Central memory CD8-positive, alpha-beta T cell (primary cell): ENCODE results near the gene ARFIP1.
"Not testable (repeated sequence)": the region's sequence is repeated elsewhere in the genome, so short reads cannot be mapped to it uniquely, and the experiment has no call there.

Experiments
- ATAC-seq: fragments of 150-1000 bp; cut with Tn5 transposase; replicated peaks from 2 replicates; pipeline ENCODE4 v1.10.0; 2022; ENCODE audit warnings: mild to moderate bottlenecking, moderate FRiP score, moderate number of reproducible peaks; ENCODE audit not compliant: poor library complexity, severe bottlenecking; ENCODE audit errors: extremely low read depth
- DNase-seq, 2 donors: peaks; one replicate each; pipeline ENCODE4 v3.0.0; 2021; ENCODE audit warnings: low spot score in 2 of 2
- H3K27ac Mint-ChIP-seq: one replicate; pipeline ENCODE4 v1.8.0; 2022; ENCODE audit warnings: low read depth, mild to moderate bottlenecking, moderate library complexity, mixed read lengths
- H3K27me3 Mint-ChIP-seq: one replicate; pipeline ENCODE4 v1.8.0; 2022; ENCODE audit warnings: mixed read lengths
- H3K36me3 Mint-ChIP-seq: one replicate; pipeline ENCODE4 v1.8.0; 2022; ENCODE audit warnings: mild to moderate bottlenecking, moderate library complexity, mixed read lengths; ENCODE audit not compliant: insufficient read depth
- H3K4me1 Mint-ChIP-seq: one replicate; pipeline ENCODE4 v1.8.0; 2022; ENCODE audit warnings: mixed read lengths
- H3K4me3 Mint-ChIP-seq: one replicate; pipeline ENCODE4 v1.8.0; 2022; ENCODE audit warnings: mild to moderate bottlenecking, moderate library complexity, mixed read lengths
- H3K9me3 Mint-ChIP-seq: one replicate; pipeline ENCODE4 v1.8.0; 2022; ENCODE audit warnings: mixed read lengths

Gene ARFIP1

GRCh38 chr4:152892974-152893373 lies 113.2 kb downstream of the ARFIP1 start:
- peaks cover 6% of the 10 kb centered on the region for H3K4me1 Mint-ChIP-seq
- H3K27ac Mint-ChIP-seq, result no peak overlapping the region
- H3K27me3 Mint-ChIP-seq, result no peaks in the 10 kb centered on the region
- no peak overlapping the region for H3K4me3 Mint-ChIP-seq
- no peaks in the 10 kb centered on the region for H3K9me3 Mint-ChIP-seq
- DNase-seq, result no peak
- peaks cover 6% of the 10 kb centered on the region for H3K36me3 Mint-ChIP-seq
- no peak for ATAC-seq

GRCh38 chr4:152894673-152895072 lies 114.9 kb downstream of the ARFIP1 start:
- H3K4me3 Mint-ChIP-seq, result no peak overlapping the region
- H3K36me3 Mint-ChIP-seq, result peaks cover 7% of the 10 kb centered on the region
- H3K27me3 Mint-ChIP-seq, result no peaks in the 10 kb centered on the region
- no peak for ATAC-seq
- H3K4me1 Mint-ChIP-seq, result peaks cover 6% of the 10 kb centered on the region
- no peaks in the 10 kb centered on the region for H3K9me3 Mint-ChIP-seq
- DNase-seq, result no peak
- H3K27ac Mint-ChIP-seq, result no peak overlapping the region

- no peak for ATAC-seq
- peaks cover 6% of the 10 kb centered on the region for H3K4me1 Mint-ChIP-seq
- no peak overlapping the region for H3K4me3 Mint-ChIP-seq
- no peak for DNase-seq
- H3K27ac Mint-ChIP-seq, result no peak overlapping the region
- H3K9me3 Mint-ChIP-seq, result no peaks in the 10 kb centered on the region
- H3K36me3 Mint-ChIP-seq, result peaks cover 4% of the 10 kb centered on the region
- no peaks in the 10 kb centered on the region for H3K27me3 Mint-ChIP-seq
Measured at GRCh38 chr4:152896811-152897210, 117.1 kb downstream of the ARFIP1 start.

GRCh38 chr4:152898133-152898532 lies 118.4 kb downstream of the ARFIP1 start:
- H3K4me1 Mint-ChIP-seq, H3K36me3 Mint-ChIP-seq, H3K27me3 Mint-ChIP-seq, H3K9me3 Mint-ChIP-seq, DNase-seq, H3K27ac Mint-ChIP-seq, H3K4me3 Mint-ChIP-seq, ATAC-seq: not testable (repeated sequence)

GRCh38 chr4:152898606-152899005 lies 118.9 kb downstream of the ARFIP1 start:
- Mint-ChIP-seq H3K36me3 (peaks cover 5% of the 10 kb centered on the region), H3K27me3 (no peaks in the 10 kb centered on the region), H3K27ac (no peak overlapping the region), H3K4me1 (peaks cover 6% of the 10 kb centered on the region), H3K9me3 (no peaks in the 10 kb centered on the region), H3K4me3 (no peak overlapping the region)
- DNase-seq (no peak), ATAC-seq (no peak)

- Mint-ChIP-seq H3K9me3 (peaks cover 4% of the 10 kb centered on the region), H3K27ac (no peak overlapping the region), H3K36me3 (peaks cover 8% of the 10 kb centered on the region), H3K4me1 (peaks cover 6% of the 10 kb centered on the region), H3K27me3 (no peaks in the 10 kb centered on the region), H3K4me3 (no peak overlapping the region)
- ATAC-seq (no peak), DNase-seq (no peak)
Measured at GRCh38 chr4:152900395-152900794, 120.6 kb downstream of the ARFIP1 start.

- DNase-seq (no peak), ATAC-seq (no peak)
- Mint-ChIP-seq H3K27ac (no peak overlapping the region), H3K27me3 (no peaks in the 10 kb centered on the region), H3K4me3 (no peak overlapping the region), H3K4me1 (no peaks in the 10 kb centered on the region), H3K9me3 (peaks cover 4% of the 10 kb centered on the region), H3K36me3 (peaks cover 8% of the 10 kb centered on the region)
Measured at GRCh38 chr4:152901205-152901604, 121.5 kb downstream of the ARFIP1 start.

- no peak overlapping the region for H3K4me3 Mint-ChIP-seq
- H3K36me3 Mint-ChIP-seq, result peaks cover 5% of the 10 kb centered on the region
- H3K9me3 Mint-ChIP-seq, result peaks cover 4% of the 10 kb centered on the region
- ATAC-seq, result no peak
- DNase-seq, result no peak
- no peaks in the 10 kb centered on the region for H3K4me1 Mint-ChIP-seq
- no peak overlapping the region for H3K27ac Mint-ChIP-seq
- no peaks in the 10 kb centered on the region for H3K27me3 Mint-ChIP-seq
Measured at GRCh38 chr4:152903658-152904057, 123.9 kb downstream of the ARFIP1 start.

GRCh38 chr4:152909901-152910300 lies 130.1 kb downstream of the ARFIP1 start:
- no peak for ATAC-seq
- no peak for DNase-seq
- H3K4me1 Mint-ChIP-seq, result no peaks in the 10 kb centered on the region
- no peak overlapping the region for H3K27ac Mint-ChIP-seq
- H3K27me3 Mint-ChIP-seq, result no peaks in the 10 kb centered on the region
- H3K36me3 Mint-ChIP-seq, result peaks cover 2% of the 10 kb centered on the region
- H3K4me3 Mint-ChIP-seq, result no peak overlapping the region
- H3K9me3 Mint-ChIP-seq, result no peaks in the 10 kb centered on the region

- no peaks in the 10 kb centered on the region for H3K4me1 Mint-ChIP-seq
- H3K27me3 Mint-ChIP-seq, result no peaks in the 10 kb centered on the region
- no peak overlapping the region for H3K4me3 Mint-ChIP-seq
- DNase-seq (no peak), ATAC-seq (no peak)
- no peak overlapping the region for H3K27ac Mint-ChIP-seq
- H3K9me3 Mint-ChIP-seq, result no peaks in the 10 kb centered on the region
- H3K36me3 Mint-ChIP-seq, result peaks cover 2% of the 10 kb centered on the region
Measured at GRCh38 chr4:152910521-152910920, 130.8 kb downstream of the ARFIP1 start.

- H3K4me3 Mint-ChIP-seq, result no peak overlapping the region
- H3K27ac Mint-ChIP-seq, result no peak overlapping the region
- H3K9me3 Mint-ChIP-seq, result peaks cover 6% of the 10 kb centered on the region
- H3K36me3 Mint-ChIP-seq, result peaks cover 2% of the 10 kb centered on the region
- ATAC-seq, result no peak
- DNase-seq, result no peak
- H3K4me1 Mint-ChIP-seq, result no peaks in the 10 kb centered on the region
- H3K27me3 Mint-ChIP-seq, result peaks cover 9% of the 10 kb centered on the region
Measured at GRCh38 chr4:152917543-152918395, 138.0 kb downstream of the ARFIP1 start.

- Mint-ChIP-seq H3K27ac (no peak overlapping the region), H3K4me1 (no peaks in the 10 kb centered on the region), H3K9me3 (peaks cover 6% of the 10 kb centered on the region), H3K27me3 (peaks cover 9% of the 10 kb centered on the region), H3K4me3 (no peak overlapping the region), H3K36me3 (peaks cover 2% of the 10 kb centered on the region)
- no peak for ATAC-seq
- no peak for DNase-seq
Measured at GRCh38 chr4:152919826-152920225, 140.1 kb downstream of the ARFIP1 start.

- Mint-ChIP-seq H3K9me3 (peaks cover 6% of the 10 kb centered on the region), H3K36me3 (peaks cover 2% of the 10 kb centered on the region), H3K27ac (no peak overlapping the region), H3K4me1 (no peaks in the 10 kb centered on the region), H3K27me3 (peaks cover 9% of the 10 kb centered on the region), H3K4me3 (no peak overlapping the region)
- DNase-seq, result no peak
- no peak for ATAC-seq
Measured at GRCh38 chr4:152920768-152921167, 141.0 kb downstream of the ARFIP1 start.
